Gastroesophageal sphincter (tissue), 4 donors: Measurements from ENCODE around the gene WDR3. TPM values are rescaled to one million over a fixed set of nuclear protein-coding genes. Genes with fewer than 3 reads are reported as not detected.

Source experiments
- ATAC-seq: fragments of 150-250 bp; one replicate; pipeline ENCODE4 v1.9.1; 2016; ENCODE audit warnings: mild to moderate bottlenecking, moderate library complexity
- H3K27ac ChIP-seq, 4 donors: fragments of 200-600 bp; sonication (generic) in 3 of 4; 1 replicate in 3 of 4; 2 replicates in 1 of 4; pipeline ENCODE4 v1.5.1; 2016 to 2019
- H3K27me3 ChIP-seq: fragments of 200-600 bp; sonication (generic); one replicate; pipeline ENCODE4 v1.5.1; 2019
- H3K36me3 ChIP-seq, 2 donors: fragments of 200-600 bp; sonication (generic); one replicate each; pipeline ENCODE4 v1.5.1; 2019; ENCODE audit warnings: control low read depth in 1 of 2
- H3K4me1 ChIP-seq, 3 donors: fragments of 200-600 bp; sonication (generic); 1 replicate in 2 of 3; 2 replicates in 1 of 3; pipeline ENCODE4 v1.5.1; 2016 to 2019; ENCODE audit warnings: control low read depth in 2 of 3
- H3K4me3 ChIP-seq, 2 donors: fragments of 200-600 bp; sonication (generic); one replicate each; pipeline ENCODE4 v1.5.1; 2019; ENCODE audit warnings: mild to moderate bottlenecking in 1 of 2, moderate library complexity in 1 of 2
- H3K9me3 ChIP-seq, 3 donors: fragments of 200-600 bp; sonication (generic); one replicate each; pipeline ENCODE4 v1.5.1; 2017 to 2019; ENCODE audit warnings: control low read depth in 2 of 3
- EP300 ChIP-seq: sonication (generic); formaldehyde crosslinking; IDR thresholded peaks from one replicate; pipeline ENCODE4 v1.6.1; 2017; ENCODE audit warnings: antibody characterized with exemption, mild to moderate bottlenecking
- POLR2A ChIP-seq, 2 donors: fragments of 450-650 bp; IDR thresholded peaks; one replicate each; pipeline ENCODE4 v1.6.1; 2017; ENCODE audit warnings: antibody characterized with exemption in 2 of 2, mild to moderate bottlenecking in 2 of 2, moderate library complexity in 1 of 2
- POLR2AphosphoS5 ChIP-seq: sonication (generic); formaldehyde crosslinking; IDR thresholded peaks from one replicate; pipeline ENCODE4 v1.6.1; 2017; ENCODE audit warnings: antibody characterized with exemption
- WGBS, 2 donors: methylation state at CpG; one replicate each; pipeline ENCODE4 v1.1.5; 2018; ENCODE audit warnings: low coverage in 1 of 2; 5-methylcytosine and 5-hydroxymethylcytosine counted together
- total RNA-seq, 4 donors: library from RNA; depleted of rRNA; stranded (reverse); fragments of >200 nt; gene quantifications; one replicate each; pipeline ENCODE4 v1.1.0, GENCODE V29; 2016
- TF ChIP-seq, protein P1 (sequence below), 4 experiments: fragments of 200-600 bp in 2 of 4; fragments of 450-650 bp in 2 of 4; sonication (generic) in 1 of 4; IDR thresholded peaks; one replicate each; pipeline ENCODE4 v1.5.1; 2017 to 2019; ENCODE audit warnings: antibody characterized with exemption in 4 of 4, mild to moderate bottlenecking in 2 of 4, moderate library complexity in 2 of 4

Gene WDR3
- total RNA-seq, 4 donors from 2014 or later, result 6.9 to 15.9 (median 11.7) TPM

DNA sequence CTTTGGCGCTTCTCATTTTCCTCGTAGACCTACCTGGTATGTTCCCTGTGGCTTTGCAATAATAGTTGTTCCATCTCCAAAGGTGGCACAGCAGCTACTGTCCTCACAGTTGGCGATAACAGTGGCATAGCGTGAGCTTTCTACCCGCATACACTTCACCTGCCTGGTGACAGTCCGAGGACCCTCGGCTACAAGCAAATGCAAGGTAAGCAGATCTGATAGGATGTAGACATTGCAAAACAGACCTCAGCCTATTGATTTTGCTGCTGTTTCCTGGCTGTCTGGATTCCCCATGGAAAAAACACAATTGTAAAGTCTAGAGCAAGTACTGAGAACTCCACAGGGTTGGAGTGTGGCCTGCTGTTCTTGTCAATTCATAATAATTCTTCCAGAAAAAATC, 78.5 kb downstream of the WDR3 start:
- 91 to 92% methylated on average over 6 to 7 of the region's 7 CpGs for WGBS, 2 donors
- no peak for ATAC-seq
- no peaks in the 10 kb centered on the region for H3K36me3 ChIP-seq
- H3K27ac ChIP-seq, result no peak overlapping the region
- TF ChIP-seq EP300 (no peak), POLR2A (IDR thresholded peaks at IDR 0.05) (no peak), POLR2AphosphoS5 (no peak)
- TF ChIP-seq, protein P1, sequence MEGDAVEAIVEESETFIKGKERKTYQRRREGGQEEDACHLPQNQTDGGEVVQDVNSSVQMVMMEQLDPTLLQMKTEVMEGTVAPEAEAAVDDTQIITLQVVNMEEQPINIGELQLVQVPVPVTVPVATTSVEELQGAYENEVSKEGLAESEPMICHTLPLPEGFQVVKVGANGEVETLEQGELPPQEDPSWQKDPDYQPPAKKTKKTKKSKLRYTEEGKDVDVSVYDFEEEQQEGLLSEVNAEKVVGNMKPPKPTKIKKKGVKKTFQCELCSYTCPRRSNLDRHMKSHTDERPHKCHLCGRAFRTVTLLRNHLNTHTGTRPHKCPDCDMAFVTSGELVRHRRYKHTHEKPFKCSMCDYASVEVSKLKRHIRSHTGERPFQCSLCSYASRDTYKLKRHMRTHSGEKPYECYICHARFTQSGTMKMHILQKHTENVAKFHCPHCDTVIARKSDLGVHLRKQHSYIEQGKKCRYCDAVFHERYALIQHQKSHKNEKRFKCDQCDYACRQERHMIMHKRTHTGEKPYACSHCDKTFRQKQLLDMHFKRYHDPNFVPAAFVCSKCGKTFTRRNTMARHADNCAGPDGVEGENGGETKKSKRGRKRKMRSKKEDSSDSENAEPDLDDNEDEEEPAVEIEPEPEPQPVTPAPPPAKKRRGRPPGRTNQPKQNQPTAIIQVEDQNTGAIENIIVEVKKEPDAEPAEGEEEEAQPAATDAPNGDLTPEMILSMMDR (IDR thresholded peaks at IDR 0.05), result no peak
- no peaks in the 10 kb centered on the region for H3K27me3 ChIP-seq
- no peak overlapping the region for H3K4me3 ChIP-seq
- no peaks in the 10 kb centered on the region for H3K4me1 ChIP-seq
- H3K9me3 ChIP-seq, result peaks cover 0 to 2% (median 0%) of the 10 kb centered on the region in 3 donors

DNA sequence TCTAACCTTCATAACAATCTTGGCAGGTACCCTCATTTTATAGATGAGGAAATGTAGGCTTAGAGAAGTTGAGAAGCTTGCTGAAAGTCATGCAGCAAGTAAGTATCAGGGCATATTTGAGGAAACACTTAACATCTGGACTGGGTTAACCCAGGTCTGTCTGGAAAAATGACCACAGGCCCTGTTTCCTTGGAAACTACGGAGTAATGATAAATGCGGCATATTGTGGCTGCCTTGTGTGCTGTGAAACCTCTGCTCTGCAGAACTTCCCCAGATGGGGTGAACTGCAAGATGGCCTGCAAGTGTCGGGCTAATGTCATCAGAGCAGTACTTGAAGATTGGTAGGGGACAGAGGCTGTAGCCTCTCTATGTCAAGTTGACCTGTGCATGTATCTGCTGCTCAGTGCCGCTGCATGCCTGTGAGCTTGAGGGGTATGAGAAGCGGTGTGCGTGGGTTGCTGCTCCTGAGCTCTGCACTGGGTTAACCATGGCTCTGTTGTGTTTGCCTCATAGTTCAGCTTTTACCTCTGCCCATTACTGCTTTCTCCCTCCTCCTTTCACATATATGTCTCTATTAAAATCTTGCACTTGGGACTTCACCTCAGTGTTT, 83.1 kb downstream of the WDR3 start:
- no peaks in the 10 kb centered on the region for H3K4me1 ChIP-seq
- H3K9me3 ChIP-seq, result no peaks in the 10 kb centered on the region
- no peak for TF ChIP-seq POLR2A (IDR thresholded peaks at IDR 0.05)
- TF ChIP-seq, protein P1 (IDR thresholded peaks at IDR 0.05), result no peak
- H3K4me3 ChIP-seq, result no peak overlapping the region
- no peaks in the 10 kb centered on the region for H3K36me3 ChIP-seq
- ATAC-seq, result no peak
- WGBS, 2 donors, result 71 to 73% methylated on average over 6 of the region's 6 CpGs
- no peaks in the 10 kb centered on the region for H3K27me3 ChIP-seq
- H3K27ac ChIP-seq, result no peak overlapping the region

DNA sequence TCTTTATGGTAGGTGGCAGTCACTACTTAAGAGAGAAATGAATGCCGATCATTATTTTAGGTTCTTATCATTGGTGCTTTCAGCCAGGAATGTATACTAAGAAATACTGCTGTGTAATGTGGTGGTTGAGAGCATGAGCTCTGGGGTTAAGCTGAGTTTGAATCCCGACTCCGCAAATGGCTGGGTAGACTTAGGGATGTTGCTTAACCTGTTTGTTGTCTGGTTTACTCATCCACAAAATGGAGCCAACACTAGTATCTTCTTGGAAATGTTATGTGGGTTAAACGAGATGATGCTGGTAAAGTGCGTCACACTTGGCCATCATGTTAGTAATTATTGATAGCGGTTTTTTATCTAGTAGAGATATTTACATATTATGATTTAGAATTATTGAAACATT, 83.8 kb downstream of the WDR3 start:
- no peak overlapping the region for H3K27ac ChIP-seq
- no peaks in the 10 kb centered on the region for H3K27me3 ChIP-seq
- no peak overlapping the region for H3K4me3 ChIP-seq
- TF ChIP-seq POLR2A (IDR thresholded peaks at IDR 0.05) (no peak), POLR2AphosphoS5 (no peak), EP300 (no peak)
- TF ChIP-seq, protein P1 (IDR thresholded peaks at IDR 0.05), result no peak
- WGBS, 2 donors, result 82 to 98% methylated on average over 6 of the region's 6 CpGs
- no peaks in the 10 kb centered on the region for H3K36me3 ChIP-seq
- no peaks in the 10 kb centered on the region for H3K4me1 ChIP-seq
- no peaks in the 10 kb centered on the region for H3K9me3 ChIP-seq
- no peak for ATAC-seq

DNA sequence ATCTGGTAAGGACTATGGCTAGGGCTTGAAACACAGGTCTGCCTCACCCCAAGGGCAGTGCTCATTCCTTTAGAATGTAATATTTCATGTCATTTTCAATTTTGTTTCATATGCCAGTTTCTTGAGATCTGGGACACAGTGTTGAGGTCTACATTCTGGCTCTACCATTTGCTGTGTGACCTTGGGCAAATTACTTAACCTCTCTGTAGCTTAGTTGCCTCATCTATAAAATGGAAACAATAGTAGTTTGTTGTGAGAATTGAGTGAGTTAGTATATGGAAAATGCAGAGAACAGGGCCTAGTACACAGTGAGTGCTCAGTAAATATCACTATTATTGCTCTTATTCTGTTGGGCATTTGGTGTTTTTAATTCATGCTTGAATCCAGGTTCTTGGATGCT, 84.4 kb downstream of the WDR3 start:
- H3K36me3 ChIP-seq, result no peaks in the 10 kb centered on the region
- no peak overlapping the region for H3K27ac ChIP-seq
- H3K9me3 ChIP-seq, result no peaks in the 10 kb centered on the region
- H3K4me3 ChIP-seq, result no peak overlapping the region
- TF ChIP-seq, protein P1 (IDR thresholded peaks at IDR 0.05), result no peak
- TF ChIP-seq POLR2A (IDR thresholded peaks at IDR 0.05) (no peak), POLR2AphosphoS5 (no peak)
- no peaks in the 10 kb centered on the region for H3K4me1 ChIP-seq
- no peak for ATAC-seq
- no peaks in the 10 kb centered on the region for H3K27me3 ChIP-seq

Other genes with a start within 250 kb of the WDR3 start
- gene GDAP2, start 118 bp upstream of the WDR3 start, total RNA-seq, result 10 to 100 TPM; 23.6 to 37.4 (median 31.2) TPM